ENCODE measurements around the gene ENPP7.

The ENPP7 gene

GRCh38 chr17:79720705-79721292 lies 9.9 kb upstream of the ENPP7 start:
- ChIA-PET CTCF (interaction anchor here (0.8 kb wide), 1 partner anchor 17 kb away, joined by 3 read pairs; no protein-coding TSS in a partner anchor), POLR2A (ENCODE audit: low non-redundant PET) (no interaction called here)

GRCh38 chr17:79721993-79722671 lies 8.6 kb upstream of the ENPP7 start:
- no peak for DNase-seq (ENCODE audit: low spot score)
- H3K27ac ChIP-seq, result no peak overlapping the region
- no peak for TF ChIP-seq CTCF (conservative IDR thresholded peaks at IDR 0.05; ENCODE audit: low read depth)
- ChIA-PET CTCF (interaction anchor here (0.7 kb wide), 1 partner anchor 34 kb away, joined by 3 read pairs; no protein-coding TSS in a partner anchor), POLR2A (ENCODE audit: low non-redundant PET) (no interaction called here)

More at GRCh38 chr17:79720705-79721292, 9.9 kb upstream of the ENPP7 start:
- no peak for DNase-seq (ENCODE audit: low spot score)
- no peak overlapping the region for H3K27ac ChIP-seq
- TF ChIP-seq CTCF (conservative IDR thresholded peaks at IDR 0.05; ENCODE audit: low read depth), result no peak

GRCh38 chr17:79722787-79723186 lies 8.0 kb upstream of the ENPP7 start:
- CTCF ChIA-PET, result no interaction called here
- no peak for TF ChIP-seq CTCF (conservative IDR thresholded peaks at IDR 0.05; ENCODE audit: low read depth)
- no peak overlapping the region for H3K27ac ChIP-seq
- no peak for DNase-seq (ENCODE audit: low spot score)
- POLR2A ChIA-PET (ENCODE audit: low non-redundant PET), result no interaction called here

GRCh38 chr17:79728169-79728907 lies 2.4 kb upstream of the ENPP7 start:
- TF ChIP-seq CTCF (conservative IDR thresholded peaks at IDR 0.05; ENCODE audit: low read depth), result no peak
- ChIA-PET POLR2A (ENCODE audit: low non-redundant PET) (no interaction called here), CTCF (interaction anchor here (0.7 to 0.8 kb wide), 2 partner anchors 14 to 169 kb away, joined by 3 read pairs; no protein-coding TSS in a partner anchor)
- peak; percentile 93 for DNase-seq (ENCODE audit: low spot score)
- no peak overlapping the region for H3K27ac ChIP-seq

GRCh38 chr17:79728908-79729471 lies 1.8 kb upstream of the ENPP7 start:
- no peak for DNase-seq (ENCODE audit: low spot score)
- TF ChIP-seq CTCF (conservative IDR thresholded peaks at IDR 0.05; ENCODE audit: low read depth), result no peak
- no peak overlapping the region for H3K27ac ChIP-seq
- CTCF ChIA-PET, result interaction anchor here (0.8 kb wide), 1 partner anchor 13 kb away, joined by 3 read pairs; no protein-coding TSS in a partner anchor
- POLR2A ChIA-PET (ENCODE audit: low non-redundant PET), result no interaction called here

- H3K27ac ChIP-seq, result no peak overlapping the region
- no peak for DNase-seq (ENCODE audit: low spot score)
- ChIA-PET POLR2A (ENCODE audit: low non-redundant PET) (no interaction called here), CTCF (no interaction called here)
- no peak for TF ChIP-seq CTCF (conservative IDR thresholded peaks at IDR 0.05; ENCODE audit: low read depth)
Observed at GRCh38 chr17:79729761-79730160, 982 bp upstream of the ENPP7 start.
